Brain pericyte (primary cell): ENCODE results near the gene SERTAD2.

ENCODE experiments used
- DNase-seq: peaks from one replicate; pipeline ENCODE4 v3.0.0-alpha.2; 2012; ENCODE audit warnings: low read depth, low spot score

SERTAD2 gene

DNA sequence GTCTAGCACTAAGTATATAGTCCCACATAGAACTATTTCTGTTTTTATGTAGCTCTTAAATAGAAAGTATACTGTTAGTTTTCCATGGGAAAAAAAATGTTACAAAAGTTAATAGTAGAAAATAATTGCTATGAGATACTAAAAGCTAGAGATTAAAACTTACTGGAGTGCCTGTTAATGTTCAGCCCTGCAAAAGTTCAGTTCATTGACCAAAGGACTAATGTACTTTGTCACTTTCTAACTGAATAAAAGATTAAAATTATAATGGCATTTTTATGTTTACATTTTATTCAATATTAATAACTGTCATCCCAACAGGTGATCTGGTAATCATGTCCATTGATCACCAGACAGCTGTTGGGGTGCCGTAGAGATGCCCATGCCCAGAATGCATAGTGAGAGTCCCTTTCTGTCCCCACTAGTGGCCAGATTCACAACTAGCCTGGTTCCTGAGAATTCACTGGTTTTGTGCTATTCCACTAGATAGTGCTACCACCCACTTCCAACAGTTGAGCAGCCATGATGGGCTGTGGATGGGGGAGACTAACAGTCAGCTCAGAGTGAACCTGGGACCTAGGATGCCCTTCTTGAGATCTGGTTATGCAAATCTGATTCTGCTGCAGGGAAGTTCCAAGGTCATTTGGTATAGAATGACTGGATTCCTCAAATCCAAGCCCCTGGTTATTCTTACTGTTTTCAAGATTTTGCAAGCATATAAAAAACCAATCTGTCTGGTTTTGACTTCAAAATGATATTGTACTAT lies 71.8 kb downstream of the SERTAD2 start:
- DNase-seq, result no peak
